PC-3 (cell line): Measurements from ENCODE around the gene SLC22A1. TPM values are rescaled to one million over a fixed set of nuclear protein-coding genes. Genes with fewer than 3 reads are reported as not detected.

Source experiments
- ATAC-seq: fragments of 200-7000 bp; cut with Tn5 transposase; 2 replicates; pipeline ENCODE4 v1.9.1; 2020; ENCODE audit warnings: mild to moderate bottlenecking, moderate library complexity
- BruUV-seq: library from RNA; stranded (reverse); fragments of 400-500 nt; replicated peaks from 2 replicates; lab custom pipeline; 2021; lab: Mats Ljungman, UMichigan
- CTCF ChIA-PET: fragments of 300-600 bp; sonication (Branson Sonifier 250); formaldehyde crosslinking; loops from one replicate; lab custom pipeline; 2022; ENCODE audit warnings: antibody characterized with exemption; lab: Charles Lee
- POLR2A ChIA-PET: fragments of 300-600 bp; sonication (Branson Sonifier 250); formaldehyde crosslinking; loops from one replicate; lab custom pipeline; 2022; ENCODE audit warnings: antibody characterized with exemption; ENCODE audit not compliant: unreplicated experiment; lab: Charles Lee
- DNase-seq: peaks from one replicate; pipeline ENCODE4 v3.0.0-alpha.2; 2015
- H2AFZ ChIP-seq: fragments of 300-600 bp; sonication (generic); 2 replicates; pipeline ENCODE4 v1.6.0; 2016; ENCODE audit warnings: antibody characterized with exemption, low read length
- H3F3A ChIP-seq: fragments of 300-600 bp; sonication (generic); one replicate; pipeline ENCODE4 v1.6.0; 2017; ENCODE audit warnings: antibody characterized with exemption, low read length, control low read depth, mild to moderate bottlenecking; ENCODE audit not compliant: unreplicated experiment
- H3K27ac ChIP-seq: fragments of 300-600 bp; sonication (generic); 2 replicates; pipeline ENCODE4 v1.5.1; 2016; ENCODE audit warnings: mild to moderate bottlenecking, low read length
- H3K27me3 ChIP-seq: fragments of 300-600 bp; sonication (generic); 2 replicates; pipeline ENCODE4 v1.6.1; 2016; ENCODE audit warnings: low read length, mixed read lengths
- H3K36me3 ChIP-seq: fragments of 300-600 bp; sonication (generic); 2 replicates; pipeline ENCODE4 v1.6.1; 2016; ENCODE audit warnings: low read depth, mixed run types, low read length, mixed read lengths
- H3K4me1 ChIP-seq: fragments of 300-600 bp; sonication (generic); 2 replicates; pipeline ENCODE4 v1.5.1; 2016; ENCODE audit warnings: low read length; ENCODE audit not compliant: insufficient read depth
- H3K4me2 ChIP-seq: fragments of 300-600 bp; sonication (generic); 2 replicates; pipeline ENCODE4 v1.6.0; 2016; ENCODE audit warnings: low read length
- H3K4me3 ChIP-seq: fragments of 300-600 bp; sonication (generic); 2 replicates; pipeline ENCODE4 v1.5.1; 2016; ENCODE audit warnings: mild to moderate bottlenecking, low read length, mixed read lengths
- H3K79me2 ChIP-seq: fragments of 300-600 bp; sonication (generic); 2 replicates; pipeline ENCODE4 v1.6.1; 2017; ENCODE audit warnings: low read length, mixed read lengths
- H3K9ac ChIP-seq: fragments of 300-600 bp; sonication (generic); 2 replicates; pipeline ENCODE4 v1.6.0; 2016; ENCODE audit warnings: mild to moderate bottlenecking, low read length
- H3K9me2 ChIP-seq: fragments of 300-600 bp; sonication (generic); replicated peaks from 2 replicates; pipeline ENCODE4 v1.6.1; 2016; ENCODE audit warnings: mixed run types, low read length, mixed read lengths
- H3K9me3 ChIP-seq: fragments of 300-600 bp; sonication (generic); 2 replicates; pipeline ENCODE4 v1.6.1; 2016; ENCODE audit warnings: low read length, mixed read lengths
- H4K20me1 ChIP-seq: fragments of 300-600 bp; sonication (generic); 2 replicates; pipeline ENCODE4 v1.6.1; 2016; ENCODE audit warnings: low read length, mixed read lengths
- CTCF ChIP-seq: fragments of 300-600 bp; sonication (generic); conservative IDR thresholded peaks from 2 replicates; pipeline ENCODE4 v1.5.1; 2017; ENCODE audit warnings: antibody characterized with exemption, low read depth, mild to moderate bottlenecking, low read length
- EZH2phosphoT487 ChIP-seq: fragments of 300-600 bp; sonication (generic); IDR thresholded peaks from 2 replicates; pipeline ENCODE4 v1.6.1; 2018; ENCODE audit warnings: mild to moderate bottlenecking, antibody characterized with exemption, low read length, borderline replicate concordance
- intact Hi-C: fragments of 100-400 bp; cut with micrococcal nuclease; formaldehyde crosslinking; loops from 2 replicates; pipeline ENCODE4 v1.9.0; 2023
- total RNA-seq: library from RNA; depleted of rRNA; stranded (reverse); fragments of >200 nt; gene quantifications from 2 replicates; pipeline ENCODE4 v1.2.3, GENCODE V29; 2014; rRNA removed

The SLC22A1 gene
- total RNA-seq, 1 experiment from 2014 or later = 10.2 TPM

- Histone ChIP-seq H3K9me2 (no peaks in the 10 kb centered on the region), H3K79me2 (no peaks in the 10 kb centered on the region), H3K4me3 (no peak overlapping the region), H3K4me1 (no peaks in the 10 kb centered on the region), H3K27ac (no peak overlapping the region), H3K36me3 (no peaks in the 10 kb centered on the region), H3K9ac (no peak overlapping the region), H3K9me3 (no peaks in the 10 kb centered on the region), H4K20me1 (no peaks in the 10 kb centered on the region), H3K4me2 (no peak overlapping the region), H3K27me3 (no peaks in the 10 kb centered on the region), H2AFZ (no peak overlapping the region), H3F3A (no peaks in the 10 kb centered on the region)
- intact Hi-C loops = no loop called here
- no peak for ATAC-seq
- TF ChIP-seq CTCF = no peak
- TF ChIP-seq EZH2phosphoT487 = no peak
- no TSS peak for BruUV-seq
- CTCF ChIA-PET = no interaction called here
- POLR2A ChIA-PET = no interaction called here
- DNase-seq = no peak
These were observed 86.0 kb downstream of the SLC22A1 start for GRCh38 chr6:160207618-160208017.

Other genes starting within 250 kb of the SLC22A1 start
- gene MAS1, start 230.8 kb upstream of the SLC22A1 start, total RNA-seq = not detected in 2 replicates
- 31.5 and 37.2 TPM in 2 replicates for gene IGF2R, start 152.7 kb upstream of the SLC22A1 start, total RNA-seq
- not detected in 2 replicates for gene SLC22A2, start 137.0 kb downstream of the SLC22A1 start, total RNA-seq
- 0.47 and 0.92 TPM in 2 replicates for gene SLC22A3, start 226.6 kb downstream of the SLC22A1 start, total RNA-seq